Measurements from ENCODE around the gene OR6C70.
A peak's percentile ranks its signal among the peaks of the same experiment; 100 is the strongest.
"Not testable (repeated sequence)": the region's sequence is repeated elsewhere in the genome, so short reads cannot be mapped to it uniquely, and the experiment has no call there.

Gene OR6C70

DNA sequence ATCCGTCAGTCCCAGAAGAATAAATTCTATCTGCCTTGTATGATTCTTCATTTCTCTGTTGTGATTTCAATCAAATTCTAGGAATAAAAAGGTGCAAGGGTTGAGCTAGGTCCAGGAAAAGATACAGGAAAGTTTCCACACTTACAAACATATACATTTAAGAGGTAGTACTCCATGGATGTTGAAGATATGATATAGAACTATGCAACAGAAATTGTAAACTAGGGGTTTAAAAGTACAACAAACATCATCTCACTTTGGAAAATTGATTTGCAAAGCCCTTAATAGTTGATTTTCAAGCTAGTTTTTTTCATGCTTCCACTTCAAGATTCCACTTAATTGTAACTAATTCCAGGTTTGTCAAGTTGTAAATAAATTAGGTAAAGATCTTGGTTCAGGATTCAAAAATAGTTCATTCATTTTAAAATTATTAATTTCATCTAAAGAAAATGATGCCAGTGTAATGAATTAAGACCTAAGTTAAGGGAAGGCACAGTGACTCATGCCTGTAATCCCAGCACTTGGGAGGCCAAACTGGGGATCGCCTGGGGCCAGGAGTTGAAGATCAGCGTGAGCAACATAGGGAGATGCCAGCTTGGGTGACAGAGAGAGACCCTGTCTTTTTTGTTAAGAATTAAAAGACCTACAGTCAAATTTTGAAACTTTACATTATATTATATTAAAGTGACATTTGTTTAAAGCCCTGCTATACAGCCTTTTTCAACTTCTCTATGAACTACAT, at the start of gene OR6C70:
Gene OR6C70, minus strand, starts transcription at position 51 of the 742 bp plus-strand sequence. Its CDS starts 0 bp downstream, at position 51.
- DNase-seq (ENCODE audit: low spot score) = no peak

DNA sequence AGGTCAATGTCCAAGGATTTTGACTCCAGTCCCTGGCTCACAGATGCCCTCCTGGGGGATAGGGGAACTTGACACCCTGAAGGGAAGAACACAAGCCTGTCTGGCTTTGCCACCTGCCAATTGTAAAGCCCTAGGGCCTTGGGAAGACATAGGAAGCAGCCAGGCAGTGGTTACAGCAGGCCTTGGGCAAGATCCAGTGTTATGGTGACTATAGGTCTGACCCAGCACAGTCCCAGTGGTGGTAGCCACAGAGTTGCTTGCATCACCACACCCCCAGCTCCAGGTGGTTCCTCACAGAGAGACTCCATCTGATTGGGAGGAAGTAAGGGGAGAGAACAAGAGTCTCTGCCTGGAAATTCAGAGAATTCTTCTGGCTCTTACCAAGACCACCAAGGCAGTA, 46.5 kb upstream of the OR6C70 start:
- DNase-seq (ENCODE audit: low spot score) = no peak

DNA sequence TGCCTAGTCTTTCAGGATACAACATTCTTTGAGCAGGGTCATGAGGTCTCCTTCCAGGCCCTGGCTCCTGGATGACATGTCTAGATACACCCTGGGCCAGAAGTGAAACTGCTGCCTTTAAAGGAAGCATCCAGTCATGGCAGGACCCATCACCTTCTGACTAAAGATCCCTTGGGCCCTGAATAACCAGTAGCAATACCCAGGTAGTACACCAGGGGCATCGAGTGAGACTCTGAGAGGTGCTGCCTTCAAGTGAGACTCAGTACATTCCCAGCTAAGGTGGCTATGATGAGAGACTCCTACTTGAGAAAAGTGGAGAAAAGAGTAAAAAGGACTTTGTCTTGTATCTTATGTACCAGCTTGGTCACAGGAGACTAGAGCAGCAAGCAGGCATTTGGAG, 45.8 kb upstream of the OR6C70 start:
- DNase-seq (ENCODE audit: low spot score) = peak; percentile 6

DNA sequence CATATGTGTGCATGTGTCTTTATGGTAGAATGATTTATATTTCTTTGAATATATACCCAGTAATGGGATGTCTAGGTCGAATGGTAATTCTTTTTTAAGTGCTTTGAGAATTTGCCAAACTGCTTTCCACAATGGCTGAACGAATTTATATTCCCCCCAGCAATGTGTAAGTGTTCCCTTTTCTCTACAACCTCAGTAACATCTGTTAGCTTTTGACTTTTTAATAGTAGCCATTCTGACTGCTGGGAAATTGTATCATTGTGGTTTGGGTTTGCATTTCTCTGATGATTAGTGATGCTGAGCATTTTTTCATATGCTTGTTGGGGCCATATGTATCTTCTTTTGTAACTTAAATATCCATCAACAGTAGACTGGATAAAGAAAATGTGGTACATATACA, 31.7 kb upstream of the OR6C70 start:
- DNase-seq (ENCODE audit: low spot score) = no peak

DNA sequence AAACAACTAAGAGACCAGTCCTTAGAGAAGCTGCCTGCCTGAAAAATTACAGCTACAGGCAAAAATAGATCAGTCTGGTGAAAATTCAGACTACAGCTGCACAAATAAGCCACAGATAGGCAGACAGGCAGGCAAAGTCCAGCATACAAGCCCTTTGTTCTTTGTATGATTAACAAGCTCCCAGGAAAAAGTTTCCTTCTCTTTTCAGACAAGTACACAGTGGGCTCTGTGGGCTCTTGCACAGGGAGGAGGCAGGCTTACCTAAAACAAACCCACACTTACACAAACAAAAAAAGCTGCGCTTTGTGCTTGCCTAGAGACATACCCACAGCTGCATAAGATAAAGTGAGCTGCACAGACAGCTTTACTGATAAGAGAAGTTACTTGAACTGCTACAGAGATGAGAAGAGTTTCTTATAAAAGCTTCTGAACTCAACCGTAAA, 29.9 kb upstream of the OR6C70 start:
- DNase-seq (ENCODE audit: low spot score) = peak; percentile 27

DNA sequence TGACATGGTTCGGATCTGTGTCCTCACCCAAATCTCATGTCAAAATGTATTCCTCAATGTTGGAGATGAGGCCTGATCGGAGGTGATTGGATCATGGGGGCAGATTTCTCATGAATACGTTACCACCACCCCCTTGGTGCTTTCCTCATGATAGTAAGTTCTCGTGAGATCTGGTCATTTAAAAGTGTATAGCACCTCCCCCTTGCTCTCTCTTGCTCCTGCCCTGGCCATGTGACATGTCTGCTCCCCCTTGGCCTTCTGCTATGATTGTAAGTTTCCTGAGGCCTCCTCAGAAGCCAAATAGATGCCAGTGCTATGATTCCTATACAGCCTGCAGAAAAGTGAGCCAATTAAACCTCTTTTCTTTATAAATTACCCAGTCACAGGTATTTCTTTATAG, 29.3 kb upstream of the OR6C70 start:
- no peak for DNase-seq (ENCODE audit: low spot score)

DNA sequence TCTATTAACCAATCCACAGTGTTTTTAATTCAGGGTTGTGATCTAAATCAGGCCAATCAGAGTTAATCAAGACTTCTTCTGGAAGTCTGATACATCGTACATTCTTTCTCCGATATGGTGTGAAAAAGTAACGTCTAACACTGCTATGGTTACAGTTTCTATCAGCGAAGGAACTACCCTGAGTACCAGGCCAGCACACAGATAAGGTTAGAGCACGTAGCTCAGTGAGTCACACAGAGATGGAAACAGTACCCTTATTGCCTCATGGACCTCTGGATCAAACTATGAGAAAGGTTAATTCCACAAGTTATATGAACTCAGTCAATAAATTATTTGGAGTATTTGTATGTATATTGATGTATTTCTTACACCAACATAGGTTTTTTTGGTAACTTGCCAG, 25.6 kb upstream of the OR6C70 start:
- DNase-seq (ENCODE audit: low spot score) = no peak

DNA sequence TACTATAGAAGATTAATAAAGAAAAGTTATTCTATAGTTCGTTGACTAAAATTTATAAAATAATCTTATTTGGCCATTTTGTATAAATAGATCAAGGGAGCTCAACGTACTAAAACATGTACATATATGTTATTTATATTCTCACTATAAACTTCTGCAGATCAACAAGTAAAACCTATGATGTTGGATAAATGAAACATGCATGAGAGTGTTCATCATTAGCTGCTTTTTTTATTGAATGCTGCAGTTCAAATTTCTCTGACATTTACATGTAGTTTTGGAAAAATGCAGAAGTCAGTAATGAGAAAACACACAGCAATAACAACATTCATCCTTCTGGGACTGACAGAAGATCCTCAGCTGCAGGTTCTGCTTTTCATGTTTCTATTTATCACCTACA, 22.1 kb upstream of the OR6C70 start, which contains the start of gene OR6C68:
Gene OR6C68, plus strand, starts transcription at position 301 of the 400 bp plus-strand sequence. Its CDS starts 0 bp downstream, at position 301.
- no peak for DNase-seq (ENCODE audit: low spot score)

DNA sequence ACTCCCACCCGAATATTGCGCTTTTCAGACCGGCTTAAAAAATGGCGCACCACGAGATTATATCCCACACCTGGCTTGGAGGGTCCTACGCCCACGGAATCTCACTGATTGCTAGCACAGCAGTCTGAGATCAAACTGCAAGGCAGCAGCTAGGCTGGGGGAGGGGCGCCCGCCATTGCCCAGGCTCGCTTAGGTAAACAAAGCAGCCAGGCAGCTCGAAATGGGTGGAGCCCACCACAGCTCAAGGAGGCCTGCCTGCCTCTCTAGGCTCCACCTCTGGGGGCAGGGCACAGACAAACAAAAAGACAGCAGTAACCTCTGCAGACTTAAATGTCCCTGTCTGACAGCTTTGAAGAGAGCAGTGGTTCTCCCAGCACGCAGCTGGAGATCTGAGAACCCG, 14.3 kb upstream of the OR6C70 start:
- not testable (repeated sequence) for DNase-seq (ENCODE audit: low spot score)

DNA sequence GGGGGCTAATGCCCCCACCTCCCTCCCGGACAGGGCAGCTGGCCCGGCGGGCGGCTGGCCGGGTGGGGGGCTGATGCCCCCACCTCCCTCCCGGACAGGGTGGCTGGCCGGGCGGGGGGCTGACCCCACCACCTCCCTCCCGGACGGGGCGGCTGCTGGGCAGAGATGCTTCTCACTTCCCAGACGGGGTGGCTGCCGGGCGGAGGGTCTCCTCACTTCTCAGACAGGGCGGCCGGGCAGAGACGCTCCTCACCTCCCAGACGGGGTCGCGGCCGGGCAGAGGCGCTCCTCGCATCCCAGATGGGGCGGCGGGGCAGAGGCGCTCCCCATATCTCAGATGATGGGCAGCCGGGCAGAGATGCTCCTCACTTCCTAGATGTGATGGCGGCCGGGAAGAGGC, 9.2 kb upstream of the OR6C70 start:
- DNase-seq (ENCODE audit: low spot score) = not testable (repeated sequence)

DNA sequence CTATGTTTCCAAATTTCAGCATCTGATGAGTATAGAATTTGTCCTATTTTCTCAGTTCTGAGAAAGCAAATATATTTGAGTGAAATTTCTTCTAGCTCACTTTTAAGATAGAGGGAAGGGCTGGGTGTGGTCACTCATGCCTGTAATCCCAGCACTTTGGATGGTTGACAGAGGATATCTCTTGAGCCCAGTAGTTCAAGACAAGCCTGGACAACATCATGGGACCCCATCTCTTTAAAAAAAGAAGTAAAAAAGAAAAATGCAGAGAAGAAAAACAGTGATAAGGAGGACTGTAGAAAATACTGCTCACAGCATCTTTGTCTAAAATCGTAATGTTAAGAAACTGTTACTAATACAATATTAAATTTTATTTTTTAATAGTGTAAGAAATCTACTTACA, 2.3 kb upstream of the OR6C70 start:
- DNase-seq (ENCODE audit: low spot score) = no peak

DNA sequence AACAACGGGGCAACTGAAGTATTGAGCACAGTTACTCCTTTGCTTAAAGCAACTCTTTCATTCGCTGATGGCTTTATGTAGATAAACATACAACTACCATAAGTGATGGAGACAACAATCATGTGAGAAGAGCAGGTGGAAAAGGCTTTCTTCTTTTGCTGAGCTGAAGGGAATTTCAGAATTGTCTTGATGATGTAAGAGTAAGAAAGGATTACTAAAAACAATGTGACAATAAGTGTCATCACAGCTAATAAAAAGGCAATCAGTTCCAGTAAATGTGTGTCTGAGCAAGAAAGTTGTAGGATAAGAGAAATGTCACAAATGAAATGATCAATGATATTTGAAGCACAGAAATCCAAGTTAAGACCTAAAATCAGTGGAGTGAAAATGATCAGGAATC, 647 bp downstream of the OR6C70 start:
- DNase-seq (ENCODE audit: low spot score) = no peak

DNA sequence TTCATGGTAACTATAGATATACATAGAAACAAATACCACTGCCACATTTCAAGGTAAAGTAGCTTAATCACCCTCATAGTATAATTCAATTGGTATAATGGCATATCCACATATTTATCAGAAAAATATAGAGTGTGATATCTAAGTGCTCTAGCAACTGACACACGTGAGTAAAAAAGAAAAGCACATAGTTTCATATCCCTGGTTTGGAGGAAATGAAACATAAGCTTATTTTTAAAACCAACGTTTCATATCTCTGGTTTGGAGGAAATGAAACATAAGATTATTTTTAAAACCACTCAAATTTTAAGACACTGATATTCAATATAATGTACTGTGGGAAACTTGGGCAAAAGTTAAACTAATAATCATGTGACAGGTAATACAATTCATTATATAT, 2.1 kb downstream of the OR6C70 start:
- no peak for DNase-seq (ENCODE audit: low spot score)

DNA sequence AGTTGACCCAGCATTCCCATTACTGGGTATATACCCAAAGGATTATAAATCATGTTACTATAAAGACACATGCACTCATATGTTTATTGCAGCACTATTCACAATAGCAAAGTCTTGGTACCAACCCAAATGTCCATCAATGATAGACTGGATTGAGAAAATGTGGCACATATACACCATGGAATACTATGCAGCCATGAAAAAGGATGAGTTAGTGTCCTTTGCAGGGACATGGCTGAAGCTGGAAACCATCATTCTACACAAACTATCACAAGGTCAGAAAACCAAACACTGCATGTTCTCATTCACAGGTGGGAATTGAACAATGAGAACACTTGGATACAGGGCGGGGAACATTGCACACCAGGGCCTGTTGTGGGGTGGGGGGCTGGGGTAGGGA, 5.0 kb downstream of the OR6C70 start:
- not testable (repeated sequence) for DNase-seq (ENCODE audit: low spot score)

DNA sequence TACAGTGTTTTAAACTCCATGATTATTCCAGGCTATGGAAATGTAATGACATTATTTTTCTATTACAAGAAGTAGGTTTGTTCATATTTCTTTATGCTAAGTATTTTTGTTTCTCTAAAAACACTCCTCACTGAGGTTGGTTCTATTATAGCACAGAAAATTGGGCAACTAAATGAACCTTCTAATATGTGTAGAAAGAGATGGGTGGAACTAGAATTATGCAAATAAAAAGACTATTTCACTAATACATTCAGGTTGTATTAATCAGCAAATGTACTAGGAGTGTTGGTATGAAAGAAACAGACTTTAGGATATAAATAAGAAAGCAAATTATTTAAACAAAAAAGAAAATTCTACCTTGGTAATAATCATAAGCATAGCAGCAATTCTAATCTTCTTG, 21.1 kb downstream of the OR6C70 start:
- DNase-seq (ENCODE audit: low spot score) = no peak

DNA sequence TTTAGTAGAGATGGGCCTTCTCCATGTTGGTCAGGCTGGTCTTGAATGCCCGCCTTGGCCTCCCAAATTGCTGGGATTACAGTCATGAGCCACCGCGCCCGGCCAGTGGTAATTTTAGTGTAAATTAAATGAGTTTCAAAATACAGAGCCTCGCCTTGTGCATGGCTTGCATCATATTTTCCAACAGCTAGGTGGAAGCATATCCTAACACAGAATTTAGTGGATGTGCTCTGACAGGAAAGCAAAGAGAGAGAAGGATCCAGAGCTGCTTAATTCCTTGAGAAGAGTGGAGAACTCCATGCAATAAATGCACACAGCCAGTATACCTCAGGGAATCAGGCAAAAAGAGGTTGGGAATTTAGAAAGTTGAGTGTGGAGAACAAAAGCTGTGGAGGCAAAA, 23.6 kb downstream of the OR6C70 start:
- DNase-seq (ENCODE audit: low spot score) = no peak

DNA sequence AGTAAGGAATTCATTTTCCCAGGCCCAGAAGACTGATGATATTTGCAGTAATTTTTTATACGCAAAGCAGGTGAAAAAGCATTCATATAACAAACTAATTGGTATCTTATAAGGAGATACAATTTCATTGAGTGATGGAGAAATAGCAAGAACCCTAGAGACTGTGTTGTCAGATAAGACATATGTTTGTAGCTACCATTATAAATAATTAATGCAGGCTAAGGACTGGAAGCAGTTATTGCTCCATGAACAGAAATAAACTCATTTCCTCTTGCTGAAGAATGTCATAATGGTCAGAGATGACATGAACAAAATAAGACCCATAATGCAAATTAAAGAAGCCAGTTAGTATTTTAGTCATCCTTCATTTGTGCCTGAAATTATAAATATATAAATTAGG, 24.6 kb downstream of the OR6C70 start:
- no peak for DNase-seq (ENCODE audit: low spot score)

DNA sequence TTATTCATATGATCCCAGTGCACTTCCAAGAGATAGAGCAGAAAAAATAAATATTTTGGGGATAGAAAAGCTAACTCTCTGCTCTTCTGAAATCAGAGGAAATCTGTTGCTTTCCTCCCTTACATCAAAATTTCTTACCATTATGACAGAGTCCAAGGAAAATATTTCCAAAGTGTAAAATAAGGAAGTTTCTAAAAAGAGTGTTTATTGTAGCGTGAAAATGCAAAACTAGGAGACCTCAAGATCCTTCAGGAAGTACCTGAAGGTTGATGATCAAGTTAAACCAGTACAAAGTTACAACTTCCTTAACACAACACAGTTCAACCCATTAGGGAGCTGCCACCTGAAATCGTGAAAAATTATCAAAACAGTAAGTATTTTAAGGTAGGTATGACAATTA, 26.2 kb downstream of the OR6C70 start, which contains the start of gene OR6C2:
Gene OR6C2, plus strand, starts transcription at position 301 of the 400 bp plus-strand sequence. CDS start 8,138 bp downstream, outside the sequence.
- no peak for DNase-seq (ENCODE audit: low spot score)

DNA sequence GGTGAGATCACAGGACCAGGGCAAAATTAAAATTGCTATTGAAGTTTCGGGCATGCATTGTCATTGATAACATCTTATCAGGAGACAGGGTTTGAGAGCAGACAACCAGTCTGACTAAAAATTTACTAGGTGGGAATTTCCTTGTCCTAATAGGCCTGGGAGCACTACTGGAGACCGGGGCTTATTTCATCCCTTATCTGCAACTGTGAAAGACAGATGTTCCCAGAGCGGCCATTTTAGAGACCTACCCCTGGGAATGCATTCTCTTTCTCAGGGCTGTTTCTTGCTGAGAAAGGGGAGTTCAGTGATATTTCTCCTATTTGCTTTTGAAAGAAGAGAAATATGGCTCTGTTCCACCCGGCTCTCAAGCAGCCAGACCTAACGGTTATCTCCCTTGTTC, 28.7 kb downstream of the OR6C70 start:
- not testable (repeated sequence) for DNase-seq (ENCODE audit: low spot score)

DNA sequence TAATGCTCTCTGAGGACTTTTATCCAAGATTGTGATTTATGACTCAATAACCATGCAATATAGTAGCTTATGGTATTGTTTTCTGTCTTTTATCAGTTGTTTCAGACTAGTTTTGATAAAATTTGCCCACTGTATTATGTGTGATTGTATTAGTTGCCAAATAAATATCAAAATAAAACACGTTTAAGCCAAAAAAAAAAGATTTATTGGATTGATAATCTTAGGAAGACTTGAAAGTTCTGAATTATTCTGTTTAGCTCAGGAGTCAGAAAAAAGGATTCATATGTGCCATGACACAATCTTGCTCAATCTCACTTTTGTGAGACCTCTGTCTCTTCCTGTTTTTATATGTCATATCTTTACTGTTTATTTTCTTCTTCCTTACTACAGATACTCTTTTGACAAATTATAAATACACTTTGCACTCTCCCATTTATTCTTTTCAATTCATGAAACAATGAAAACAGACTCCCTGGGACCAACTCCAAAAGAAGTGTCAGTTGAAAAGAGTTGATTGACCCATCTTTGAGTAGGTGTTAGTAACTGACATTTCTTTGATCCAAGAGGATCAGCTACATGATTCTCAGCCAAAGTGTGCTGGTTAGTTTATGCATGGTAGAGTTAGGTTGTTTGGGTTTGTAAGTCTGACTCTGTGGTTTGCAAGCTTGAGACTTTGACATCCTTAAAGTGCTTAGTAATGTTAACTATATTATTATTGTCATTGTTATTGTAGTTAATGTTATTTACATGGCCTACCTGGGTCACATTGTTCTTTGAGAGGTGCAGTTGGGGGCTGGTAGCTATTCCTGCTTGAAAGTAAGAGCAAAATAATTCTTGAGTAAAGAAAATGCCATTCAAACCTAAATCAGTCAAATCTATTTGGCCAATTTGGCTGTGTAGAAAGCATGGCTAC, 41.4 kb downstream of the OR6C70 start:
- DNase-seq (ENCODE audit: low spot score) = no peak

DNA sequence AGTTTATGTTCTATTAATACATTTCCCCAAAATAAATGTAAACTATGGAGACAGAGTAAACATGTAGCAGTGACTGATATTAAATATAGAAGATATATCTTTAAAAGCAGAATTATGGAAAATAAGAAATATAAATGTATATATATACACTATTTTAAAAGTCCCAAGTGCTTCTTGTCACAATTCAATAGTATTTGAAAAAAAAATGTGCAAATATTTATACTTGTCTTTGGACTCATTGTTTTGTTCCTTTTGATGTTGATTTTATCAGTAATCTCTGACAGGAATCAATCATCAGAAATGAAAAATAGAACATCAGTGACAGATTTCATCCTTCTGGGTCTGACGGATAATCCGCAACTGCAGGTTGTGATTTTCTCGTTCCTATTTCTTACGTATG, 44.0 kb downstream of the OR6C70 start, which contains the start of gene OR6C76:
Gene OR6C76, plus strand, starts transcription at position 301 of the 400 bp plus-strand sequence. Its CDS starts 0 bp downstream, at position 301.
- no peak for DNase-seq (ENCODE audit: low spot score)

DNA sequence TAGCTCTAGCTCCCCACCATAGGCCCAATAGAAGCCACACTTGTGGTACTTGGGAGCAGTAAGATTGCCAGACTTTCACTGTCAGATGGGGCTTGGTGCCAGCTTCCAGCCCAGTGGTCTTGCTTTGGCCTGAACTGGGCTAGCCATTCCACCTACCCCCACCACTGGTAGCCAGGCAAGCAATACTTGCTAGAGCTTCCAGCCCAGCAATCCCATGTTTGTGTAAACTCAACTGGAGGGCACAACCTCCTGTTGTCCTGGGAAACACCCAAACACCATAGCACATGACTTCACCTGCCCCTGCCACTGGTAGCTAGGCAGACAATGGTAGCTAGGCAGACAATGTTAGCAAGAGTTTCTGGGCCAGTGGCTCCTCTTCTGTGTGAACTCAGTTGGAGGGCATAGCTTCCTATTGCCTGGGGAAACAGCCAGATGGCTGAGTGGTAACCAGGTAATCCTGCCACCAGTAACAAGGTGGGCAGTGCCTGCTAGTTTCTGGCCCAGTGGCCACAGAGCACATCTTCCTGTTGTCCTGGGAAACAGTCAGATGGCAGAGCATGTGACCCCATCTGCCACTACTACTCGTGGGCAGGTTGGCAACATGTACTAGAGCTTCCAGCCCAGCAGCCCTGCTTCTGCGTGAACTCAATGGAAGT, 49.5 kb downstream of the OR6C70 start:
- no peak for DNase-seq (ENCODE audit: low spot score)

Data from HuH-7 (cell line).